K562 (cell line): ENCODE results near the gene SOD1. TPM values are rescaled to one million over a fixed set of nuclear protein-coding genes. Genes with fewer than 3 reads are reported as not detected.

Source experiments
- ATAC-seq: fragments of 200-7000 bp; cut with Tn5 transposase; 3 replicates; pipeline ENCODE4 v1.9.1; 2020; ENCODE audit warnings: moderate library complexity
- BruUV-seq: library from RNA; stranded (reverse); fragments of 400-500 nt; replicated peaks from 2 replicates; lab custom pipeline; 2021; lab: Mats Ljungman, UMichigan
- CTCF ChIA-PET: fragments of 300-600 bp; formaldehyde crosslinking; extraction: SDS; loops from one replicate; lab custom pipeline; 2021; ENCODE audit warnings: low intra/inter-chr PET ratio; lab: Yijun Ruan, JAX
- POLR2A ChIA-PET: fragments of 300-600, 350-650 bp; sonication (Branson Sonifier 250); formaldehyde crosslinking; extraction: SDS; loops from one replicate; lab custom pipeline; 2021; ENCODE audit warnings: antibody characterized with exemption, inconsistent platforms; lab: Yijun Ruan, JAX
- DNase-seq, 4 experiments: peaks; one replicate each; pipeline versions ENCODE4 v3.0.0 to v3.0.0-alpha.2; 2011 to 2018; ENCODE audit warnings: low spot score in 3 of 4, mixed read lengths in 3 of 4; ENCODE audit errors: extremely low read depth in 1 of 4
- FAIRE-seq: peaks from 2 replicates; lab custom pipeline; 2011; peaks lifted over from hg19 to GRCh38; lab: Jason Lieb, UNC
- H2AFZ ChIP-seq: 2 replicates; pipeline ENCODE4 v1.6.0; 2011; ENCODE audit warnings: low read depth, low read length, control low read depth, inconsistent platforms
- H3K27ac ChIP-seq: fragments of 200-600 bp; 3 replicates; pipeline ENCODE4 v1.8.0; 2011; ENCODE audit warnings: low read depth, mild to moderate bottlenecking, control low read depth, inconsistent platforms, low read length, moderate library complexity, mixed read lengths; ENCODE audit errors: extremely low read depth
- H3K27me3 ChIP-seq, 2 experiments: fragments of 300-600 bp in 1 of 2; 2 replicates in 1 of 2; 3 replicates in 1 of 2; pipeline versions ENCODE4 v1.6.0 to v1.8.0; 2011; ENCODE audit warnings: inconsistent platforms in 2 of 2, low read length in 2 of 2, mild to moderate bottlenecking in 1 of 2, mixed read lengths in 1 of 2, moderate library complexity in 1 of 2; ENCODE audit not compliant: control insufficient read depth in 2 of 2, insufficient read depth in 2 of 2
- H3K36me3 ChIP-seq: fragments of 300-600 bp; 3 replicates; pipeline ENCODE4 v1.8.0; 2011; ENCODE audit warnings: mild to moderate bottlenecking, low read length, inconsistent platforms; ENCODE audit not compliant: control insufficient read depth, insufficient read depth
- H3K4me1 ChIP-seq, 2 experiments: fragments of 200-600 bp in 1 of 2; replicated peaks in 1 of 2; 2 replicates in 1 of 2; 3 replicates in 1 of 2; pipeline versions ENCODE4 v1.5.1 to v1.8.0; 2011; ENCODE audit warnings: inconsistent platforms in 2 of 2, low read length in 2 of 2, mild to moderate bottlenecking in 1 of 2, mixed read lengths in 1 of 2, moderate library complexity in 1 of 2; ENCODE audit not compliant: control insufficient read depth in 2 of 2, insufficient read depth in 2 of 2
- H3K4me2 ChIP-seq: 2 replicates; pipeline ENCODE4 v1.6.1; 2011; ENCODE audit warnings: low read length, control low read depth, inconsistent platforms, mixed read lengths; ENCODE audit not compliant: insufficient read depth
- H3K4me3 ChIP-seq: fragments of 200-600 bp; sonication (generic), shearing (Covaris generic); 2 replicates; pipeline ENCODE4 v1.5.1; 2016; ENCODE audit warnings: control low read depth, inconsistent platforms
- H3K79me2 ChIP-seq: fragments of 200-600 bp; 3 replicates; pipeline ENCODE4 v1.8.0; 2011; ENCODE audit warnings: low read length, inconsistent platforms; ENCODE audit not compliant: control insufficient read depth, insufficient read depth
- H3K9ac ChIP-seq, 2 experiments: 2 replicates each; pipeline versions ENCODE4 v1.6.0 to v1.6.1; 2011; ENCODE audit warnings: low read depth in 2 of 2, low read length in 2 of 2, control low read depth in 1 of 2, inconsistent platforms in 1 of 2, mild to moderate bottlenecking in 1 of 2, mixed read lengths in 1 of 2; ENCODE audit not compliant: insufficient read depth in 1 of 2
- H3K9me1 ChIP-seq: one replicate; pipeline ENCODE4 v1.6.0; 2011; ENCODE audit warnings: inconsistent platforms, mild to moderate bottlenecking, low read length, moderate library complexity; ENCODE audit not compliant: control insufficient read depth, insufficient read depth
- H3K9me3 ChIP-seq: replicated peaks from 2 replicates; pipeline ENCODE4 v1.5.1; 2011; ENCODE audit warnings: low read depth, low read length, inconsistent platforms; ENCODE audit not compliant: control insufficient read depth, insufficient read depth
- H4K20me1 ChIP-seq: replicated peaks from 2 replicates; pipeline ENCODE4 v1.6.1; 2011; ENCODE audit warnings: low read length, inconsistent platforms, mixed read lengths; ENCODE audit not compliant: control insufficient read depth, insufficient read depth
- CC2D1A ChIP-seq: fragments of 450-650 bp; IDR thresholded peaks from 2 replicates; pipeline ENCODE4 v1.6.1; 2017; ENCODE audit warnings: mild to moderate bottlenecking
- CHAMP1 ChIP-seq: fragments of 450-650 bp; IDR thresholded peaks from 2 replicates; pipeline ENCODE4 v1.6.1; 2016; ENCODE audit warnings: mild to moderate bottlenecking
- CREB3L1 ChIP-seq: fragments of 450-650 bp; IDR thresholded peaks from 2 replicates; pipeline ENCODE4 v1.6.1; 2014; ENCODE audit warnings: low read depth, mild to moderate bottlenecking, moderate library complexity, borderline replicate concordance
- ELF2 ChIP-seq: fragments of 250-450 bp; sonication (Bioruptor Pico); IDR thresholded peaks from 2 replicates; pipeline ENCODE4 v1.5.0; 2021; ENCODE audit warnings: mild to moderate bottlenecking
- ZNF695 ChIP-seq: fragments of 450-650 bp; formaldehyde crosslinking; IDR thresholded peaks from 2 replicates; pipeline ENCODE4 v1.4.0; 2020; ENCODE audit warnings: mild to moderate bottlenecking, moderate library complexity
- WGBS: fragments of 100-300 bp; shearing (Covaris generic); methylation state at CpG from one replicate; pipeline ENCODE4 v1.1.6; 2016; ENCODE audit warnings: low coverage, mixed read lengths; ENCODE audit not compliant: insufficient coverage; ENCODE audit errors: missing lambda C conversion rate; 5-methylcytosine and 5-hydroxymethylcytosine counted together
- in situ Hi-C: fragments of 300-500 bp; cut with MboI; formaldehyde crosslinking; loops from 4 replicates; pipeline ENCODE4 v1.15.0; 2018; ENCODE audit warnings: inconsistent platforms, mixed read lengths
- intact Hi-C: fragments of 100-400 bp; cut with micrococcal nuclease; formaldehyde crosslinking; loops from 2 replicates; pipeline ENCODE4 v1.14.2; 2022
- polyA plus RNA-seq, 8 experiments: library from polyadenylated mRNA; depleted of rRNA in 4 of 8; stranded (reverse) in 5 of 8; unstranded in 3 of 8; fragments of >200 nt; fragmentation: Nextera tagmentation in 2 of 8; fragmentation: Illumina TruSeq in 1 of 8; extraction: Ambion mirVana in 2 of 8; extraction: Trizol in 1 of 8; gene quantifications; 2 replicates each; pipeline versions ENCODE4 v1.2.1 to v1.2.3, GENCODE V29; 2011 to 2014; ENCODE audit warnings: inconsistent platforms in 1 of 8, missing spikeins in 1 of 8
- total RNA-seq, 7 experiments: library from RNA; depleted of rRNA in 6 of 7; stranded (reverse); fragments of >200 nt in 6 of 7; fragmentation: Illumina TruSeq in 2 of 7; extraction: Trizol in 2 of 7; gene quantifications; 2 replicates each; pipeline versions ENCODE4 v1.2.1 to v1.2.3, GENCODE V29; 2011 to 2021; ENCODE audit warnings: low replicate concordance in 1 of 7

Gene SOD1
- total and polyA plus RNA-seq, 9 of the 15 experiments (the other 6 are each of a cell fraction or from before 2014, with no cell fraction given), result 452 to 1,409 (median 633) TPM

- 95% methylated on average over 16 of the region's 16 CpGs for WGBS
- ATAC-seq, result no peak
- no TSS peak for BruUV-seq
- in situ Hi-C loops, result no loop called here
- H3K9me1 ChIP-seq, result no peaks in the 10 kb centered on the region
- H3K27me3 ChIP-seq, result no peaks in the 10 kb centered on the region
- CTCF ChIA-PET, result no interaction called here
- no peak overlapping the region for H2AFZ ChIP-seq
- H3K27ac ChIP-seq, result no peak overlapping the region
- H3K4me2 ChIP-seq, result no peak overlapping the region
- 0 out of 5 replicates have a peak, but pooled peaks cover 0 to 2% of the 10 kb centered on the region in 2 experiments for H3K4me1 ChIP-seq
- H3K9me3 ChIP-seq, result no peaks in the 10 kb centered on the region
- TF ChIP-seq CC2D1A (0 out of 2 replicates have a peak, but pooled peaks have one; percentile 20), ZNF695 (CRISPR knock-in tag) (no peak), ELF2 (CRISPR knock-in tag) (no peak), CREB3L1 (peak; percentile 84; the same call in 1 of the 2 replicates), CHAMP1 (peak; percentile 90)
- TF ChIP-seq, all 486 proteins: peak for 3
- DNase-seq, result no peak
- Histone ChIP-seq H3K36me3 (peaks cover 97% of the 10 kb centered on the region), H4K20me1 (no peaks in the 10 kb centered on the region), H3K9ac (no peak overlapping the region), H3K79me2 (peaks cover 9% of the 10 kb centered on the region; the same call in 2 of the 3 replicates), H3K4me3 (no peak overlapping the region)
- FAIRE-seq, result no peak
- POLR2A ChIA-PET, result no interaction called here
- intact Hi-C loops, result no loop called here
These were observed 33.7 kb downstream of the SOD1 start for GRCh38 chr21:31693222-31693621.
